NCI-H1694 treated with DMSO at 0.1 percent for 48 hours (cell line): ENCODE results near the gene MAP7.
"Not testable (repeated sequence)": the region's sequence is repeated elsewhere in the genome, so short reads cannot be mapped to it uniquely, and the experiment has no call there.

Experiments used
- DNase-seq: peaks from one replicate; lab custom pipeline; 2025; lab: John Stamatoyannopoulos, UW

Gene MAP7

GRCh38 chr6:136415351-136416007 is 134.7 kb downstream of the MAP7 start:
- no peak for DNase-seq

- DNase-seq: no peak
These were observed 137.8 kb downstream of the MAP7 start for GRCh38 chr6:136412410-136412809.

GRCh38 chr6:136411453-136412354 is 138.5 kb downstream of the MAP7 start:
- no peak for DNase-seq

- no peak for DNase-seq
These were observed 139.2 kb downstream of the MAP7 start for GRCh38 chr6:136411025-136411325.

- no peak for DNase-seq
These were observed 139.8 kb downstream of the MAP7 start for GRCh38 chr6:136410201-136411024.

- no peak for DNase-seq
These were observed 140.6 kb downstream of the MAP7 start for GRCh38 chr6:136409597-136409996.

DNA sequence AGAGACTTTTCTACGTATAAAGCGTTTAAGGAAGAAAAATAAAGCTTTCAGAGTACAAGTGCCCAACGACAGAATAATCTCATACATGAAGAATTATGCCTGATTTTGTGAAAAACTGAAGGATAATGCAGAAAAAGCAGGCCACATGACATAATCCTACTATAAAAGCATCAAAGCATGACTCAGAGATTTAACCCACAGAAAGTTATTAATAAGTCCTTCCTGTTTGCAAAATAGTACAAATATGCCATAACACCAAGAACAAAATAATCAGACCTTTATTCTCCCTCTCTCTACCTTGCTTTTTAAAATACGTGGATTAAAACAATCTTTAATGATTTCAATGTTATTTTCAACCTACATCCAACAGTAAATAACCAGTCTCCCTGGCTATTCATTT is 142.0 kb downstream of the MAP7 start:
- no peak for DNase-seq

- DNase-seq: no peak
These were observed 144.7 kb downstream of the MAP7 start for GRCh38 chr6:136405420-136406029.

DNA sequence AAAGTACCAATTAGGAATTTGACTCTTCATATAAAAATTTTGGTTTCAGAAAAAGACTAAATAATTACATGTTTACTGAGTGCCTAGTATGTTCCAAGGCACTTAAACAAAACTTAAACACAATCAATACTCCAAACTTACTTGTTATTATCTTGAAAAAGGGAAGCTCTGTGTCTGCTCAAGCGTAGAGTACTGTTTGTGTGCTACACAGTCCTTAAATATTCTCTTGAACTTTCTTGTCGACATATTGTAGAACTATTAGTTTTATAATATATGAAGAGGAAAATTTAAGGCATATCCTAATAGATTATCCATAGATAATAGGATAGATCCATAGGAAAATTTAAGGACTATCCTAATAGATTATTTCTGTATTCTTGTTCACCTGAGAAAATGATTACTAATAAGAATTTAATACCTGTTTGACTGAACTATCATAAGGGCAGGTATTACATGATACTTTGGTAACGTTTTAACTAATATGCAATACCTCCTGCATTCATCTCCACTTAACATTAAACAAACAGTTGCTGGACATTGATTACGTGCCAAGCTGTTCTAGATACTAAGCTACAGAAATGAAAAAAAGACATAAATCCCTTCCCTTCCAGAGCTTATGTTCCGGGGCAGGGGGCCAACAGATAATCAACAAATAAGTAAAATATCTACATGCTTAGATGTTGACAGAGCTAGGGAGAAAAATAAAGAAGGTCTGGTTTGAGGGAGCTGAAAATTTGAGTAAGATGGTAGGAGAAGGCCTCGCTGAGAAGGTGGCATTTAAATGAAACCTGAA is 145.4 kb downstream of the MAP7 start:
- DNase-seq: no peak

DNA sequence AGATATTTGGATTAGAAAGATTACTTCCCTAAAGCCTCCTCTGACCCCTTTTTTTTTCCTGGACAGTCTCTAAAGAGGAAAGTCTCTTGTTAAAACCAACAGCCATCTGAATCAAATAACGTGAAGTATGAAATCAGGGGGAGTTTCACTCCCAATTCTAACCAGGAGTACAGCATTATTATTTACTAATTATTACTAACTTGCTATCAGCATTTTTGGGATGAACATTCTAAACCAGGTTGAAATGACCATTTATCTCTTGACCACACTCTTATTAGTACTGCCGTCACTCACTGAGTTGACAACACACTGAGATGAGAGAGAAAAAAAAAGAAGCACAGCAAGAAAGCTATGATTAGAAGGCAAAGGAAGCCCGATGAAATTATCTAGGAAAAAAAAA is 146.2 kb downstream of the MAP7 start:
- DNase-seq: no peak

- no peak for DNase-seq
These were observed 146.9 kb downstream of the MAP7 start for GRCh38 chr6:136403110-136403980.

- DNase-seq: no peak
These were observed 148.5 kb downstream of the MAP7 start for GRCh38 chr6:136401749-136402148.

DNA sequence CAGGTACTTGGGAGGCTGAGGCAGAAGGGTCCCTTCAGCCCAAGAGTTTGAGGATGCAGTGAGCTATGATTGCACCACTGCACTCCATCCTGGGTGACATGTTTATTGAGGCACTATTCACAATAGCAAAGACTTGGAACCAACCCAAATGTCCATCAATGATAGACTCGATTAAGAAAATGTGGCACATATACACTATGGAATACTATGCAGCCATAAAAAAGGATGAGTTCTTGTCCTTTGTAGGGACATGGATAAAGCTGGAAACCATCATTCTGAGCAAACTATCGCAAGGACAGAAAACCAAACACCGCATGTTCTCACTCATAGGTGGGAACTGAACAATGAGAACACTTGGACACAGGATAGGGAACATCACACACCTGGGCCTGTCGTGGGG is 149.0 kb downstream of the MAP7 start:
- not testable (repeated sequence) for DNase-seq

- no peak for DNase-seq
These were observed 151.8 kb downstream of the MAP7 start for GRCh38 chr6:136398453-136398852.

DNA sequence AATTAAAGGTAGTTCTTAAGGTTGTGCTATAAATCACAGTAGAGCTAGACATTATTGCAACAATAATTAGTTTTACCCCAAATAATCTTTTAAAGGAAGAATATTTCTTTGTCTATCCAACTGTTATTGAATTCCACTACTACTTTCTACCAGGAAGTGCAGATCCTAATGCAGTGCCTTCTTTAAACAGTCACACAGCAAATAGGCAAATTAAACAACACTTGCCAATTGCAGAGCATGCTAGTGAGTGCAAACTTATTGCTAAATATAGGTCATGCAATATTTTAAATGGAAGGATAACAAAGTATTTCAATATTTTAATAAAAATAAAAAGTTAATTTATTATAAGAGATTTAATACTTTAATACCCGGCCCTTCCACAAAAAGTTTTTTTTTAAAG is 153.3 kb downstream of the MAP7 start:
- no peak for DNase-seq

DNA sequence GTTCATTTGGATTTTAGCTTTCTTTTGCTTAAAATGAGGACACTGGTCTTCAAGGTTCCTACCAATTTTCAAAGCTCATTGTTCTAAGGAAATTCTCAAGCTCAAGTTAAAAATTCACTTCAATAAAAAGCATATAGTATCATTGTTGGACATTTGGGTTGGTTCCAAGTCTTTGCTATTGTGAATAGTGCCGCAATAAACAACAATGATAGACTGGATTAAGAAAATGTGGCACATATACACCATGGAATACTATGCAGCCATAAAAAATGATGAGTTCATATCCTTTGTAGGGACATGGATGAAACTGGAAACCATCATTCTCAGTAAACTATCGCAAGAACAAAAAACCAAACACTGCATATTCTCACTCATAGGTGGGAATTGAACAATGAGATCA is 159.3 kb downstream of the MAP7 start:
- not testable (repeated sequence) for DNase-seq

DNA sequence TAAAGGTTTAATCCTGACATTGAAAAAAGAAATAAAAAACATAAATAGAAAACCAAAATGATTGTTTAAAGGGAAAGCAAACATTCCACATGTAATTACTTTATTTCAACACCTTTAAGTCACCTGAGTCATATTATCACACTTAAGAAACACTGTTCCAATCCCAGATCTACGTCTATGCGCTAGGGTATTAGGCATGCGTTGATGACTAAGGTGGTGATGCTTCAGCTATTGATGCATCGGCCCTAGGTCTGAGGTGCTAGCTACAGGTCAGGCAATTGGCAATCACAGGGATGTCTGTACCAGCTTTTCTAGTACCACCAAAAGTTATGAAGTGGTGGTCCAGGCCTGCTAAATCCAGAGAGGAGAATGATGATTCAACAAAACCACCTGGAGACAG is 162.9 kb downstream of the MAP7 start:
- no peak for DNase-seq

DNA sequence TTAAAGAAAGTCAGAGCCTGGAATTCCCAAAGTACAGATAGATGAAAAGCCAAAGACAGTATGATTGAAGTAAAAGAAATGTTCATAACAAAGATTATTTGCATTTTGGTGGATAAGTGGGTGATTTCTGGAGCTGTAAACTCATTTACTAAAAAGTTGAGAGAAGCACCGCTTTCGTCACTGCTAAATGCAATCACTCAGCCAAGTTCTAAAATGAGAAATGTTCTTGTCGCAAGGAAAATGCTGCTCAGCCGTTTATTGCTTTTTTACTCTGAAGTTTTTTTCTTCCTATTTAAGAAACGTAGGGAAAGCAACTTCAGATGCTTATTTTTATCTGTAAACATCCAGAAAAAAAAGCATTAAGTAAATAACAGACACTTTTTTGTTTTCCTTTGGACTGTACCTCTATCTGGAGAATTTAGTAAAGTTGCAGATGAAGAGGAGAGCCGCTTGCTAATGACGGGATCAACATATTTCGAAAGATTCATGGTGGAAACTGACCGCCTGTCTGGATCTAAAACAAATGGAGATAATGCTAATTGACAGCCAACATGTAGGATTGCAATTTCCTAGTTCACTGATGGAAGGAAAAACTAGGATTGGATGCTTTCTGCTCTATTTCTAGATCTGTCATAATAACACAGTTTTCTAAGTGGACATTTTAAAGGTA is 166.8 kb downstream of the MAP7 start:
- DNase-seq: no peak

- DNase-seq: no peak
These were observed 167.5 kb downstream of the MAP7 start for GRCh38 chr6:136382676-136383252.

DNA sequence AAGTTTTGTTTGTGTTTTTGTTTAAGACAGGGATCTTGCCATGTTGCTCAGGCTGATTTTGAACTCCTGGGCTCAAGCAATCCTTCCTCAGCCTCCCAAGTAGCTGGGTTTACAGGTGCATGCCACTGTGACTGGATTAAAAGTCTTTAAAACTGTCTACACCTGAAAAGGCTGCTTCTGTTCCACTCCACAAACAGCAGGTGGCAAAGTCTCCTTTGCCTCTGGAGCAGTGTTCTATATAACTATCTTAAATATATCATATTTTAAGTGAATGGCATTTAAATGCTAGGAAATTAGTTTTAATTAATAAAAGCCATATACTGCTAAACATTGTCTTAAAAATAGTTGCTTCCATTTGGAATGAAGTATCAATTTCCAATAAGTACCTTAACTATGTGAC is 171.3 kb downstream of the MAP7 start:
- DNase-seq: no peak
